Measurements from ENCODE around the gene PAGR1. TPM values are rescaled to one million over a fixed set of nuclear protein-coding genes. Genes with fewer than 3 reads are reported as not detected.

The PAGR1 gene
- total and polyA plus RNA-seq, 2 donors (not counting 1 experiment from before 2014, with no cell fraction given) = 17.8 to 28.4 TPM

GRCh38 chr16:29811896-29812665 lies 3.9 kb upstream of the PAGR1 start, which contains the start of gene PRRT2:
TSS of gene PRRT2 (plus strand) at chr16:29812193. CDS start at chr16:29813055, 862 bp downstream.
- Histone ChIP-seq H3K9me3 (ENCODE audit: control extremely low read depth in 1 of 3, control insufficient read depth in 2 of 3, insufficient read depth in 1 of 3, low read length in 2 of 3) (peaks cover 0 to 5% (median 0%) of the 10 kb centered on the region in 3 donors), H4K20me1 (ENCODE audit: control insufficient read depth, insufficient read depth, low read length, poor library complexity, severe bottlenecking) (peaks cover 47% of the 10 kb centered on the region), H3K4me3 (ENCODE audit: control extremely low read depth in 1 of 5, extremely low read depth in 1 of 5, insufficient read depth in 1 of 5, low read depth in 2 of 5, low read length in 4 of 5) (peak within 1 kb of the TSS; percentile 35 to 69 (median 51)), H2AFZ (ENCODE audit: insufficient read depth, low read depth, low read length, poor library complexity, severe bottlenecking) (peak within 1 kb of the TSS; percentile 67), H3K79me2 (ENCODE audit: control insufficient read depth, insufficient read depth, low read length) (peaks cover 45% of the 10 kb centered on the region), H3K4me1 (ENCODE audit: control insufficient read depth in 2 of 2, insufficient read depth in 2 of 2, low read length in 2 of 2) (peaks cover 58 to 66% of the 10 kb centered on the region in 2 donors), H3K9ac (ENCODE audit: low read length) (peak within 1 kb of the TSS; percentile 68), H3K27me3 (replicated peaks in 1 of 4; ENCODE audit: control extremely low read depth in 1 of 4, control insufficient read depth in 3 of 4, insufficient read depth in 4 of 4, low read length in 3 of 4) (peaks cover 0 to 13% (median 5%) of the 10 kb centered on the region in 4 experiments), H3K4me2 (replicated peaks; ENCODE audit: low read depth, low read length, poor library complexity, severe bottlenecking) (peak within 1 kb of the TSS; percentile 99), H3K27ac (ENCODE audit: low read length in 2 of 2) (no peak within 1 kb of the TSS), H3K36me3 (replicated peaks in 1 of 2; ENCODE audit: control extremely low read depth in 1 of 2, control insufficient read depth in 1 of 2, extremely low read depth in 1 of 2, insufficient read depth in 2 of 2, low read length in 1 of 2) (peaks cover 2 to 18% of the 10 kb centered on the region in 2 experiments)
- CTCF ChIA-PET = interaction anchor here (1.0 to 1.5 kb wide), 3 partner anchors 8 to 37 kb away, joined by 3 to 4 read pairs (median 4); partner anchors contain the start of gene MVP
- TF ChIP-seq CTCF (IDR thresholded peaks at IDR 0.05) = no peak
- DNase-seq (peak; percentile 58), ATAC-seq (ENCODE audit: low read depth) (no peak)
- peak within 1 kb of the TSS; percentile 76 for H3K27ac Mint-ChIP-seq
- peak within 1 kb of the TSS; percentile 88 for H3K4me3 Mint-ChIP-seq
- intact Hi-C loops (cut with micrococcal nuclease) = loop anchor here (10.0 kb wide), 1 partner anchor 217 kb away; no protein-coding TSS in a partner anchor
- peaks cover 63% of the 10 kb centered on the region for H3K4me1 Mint-ChIP-seq
- H3K27me3 Mint-ChIP-seq = no peaks in the 10 kb centered on the region
- WGBS (ENCODE audit: insufficient coverage) = 7% methylated on average over 61 of the region's 69 CpGs
- POLR2A ChIA-PET = interaction anchor here (0.5 to 1.4 kb wide), 3 partner anchors 21 to 823 kb away, joined by 3 to 5 read pairs (median 3); partner anchors contain the start of gene KIF22
- H3K9me3 Mint-ChIP-seq (ENCODE audit: insufficient read depth) = no peaks in the 10 kb centered on the region
